ENCODE data around the gene ITM2A.

GRCh38 chrX:79412972-79413371 lies 45.8 kb upstream of the ITM2A start:
- no peak for TF ChIP-seq GATA2 (IDR thresholded peaks at IDR 0.05; ENCODE audit: low read depth, low read length)
- no peak for TF ChIP-seq GATA3 (IDR thresholded peaks at IDR 0.05; ENCODE audit: low read depth, low read length)

Data from SH-SY5Y (cell line).